Measurements from ENCODE around the gene TIMP3. TPM values are rescaled to one million over a fixed set of nuclear protein-coding genes. Genes with fewer than 3 reads are reported as not detected.
A peak's percentile ranks its signal among the peaks of the same experiment; 100 is the strongest.

The TIMP3 gene
- total RNA-seq, 1 experiment from 2014 or later: 0.87 TPM

DNA sequence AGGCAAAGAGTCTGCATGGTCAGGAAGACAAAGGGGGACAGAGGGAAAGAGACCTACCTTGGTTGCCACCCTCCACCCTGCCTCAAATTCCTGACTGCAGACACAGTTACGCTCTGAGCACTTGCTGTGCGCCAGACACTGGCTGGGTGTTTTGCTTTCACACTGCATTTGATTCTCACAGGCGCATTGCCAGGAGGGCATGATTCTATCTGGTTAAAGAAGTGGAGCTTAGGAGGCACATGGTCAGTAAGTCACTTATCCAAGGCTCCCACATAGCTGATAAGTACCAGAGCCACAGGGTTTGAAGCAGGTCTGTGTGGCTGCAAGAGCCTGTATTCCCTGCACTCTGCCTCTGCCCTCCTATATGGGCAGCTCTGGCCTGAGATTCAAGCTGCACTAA is 103.9 kb downstream of the TIMP3 start:
- H3K23ac ChIP-seq (ENCODE audit: insufficient read length, low read depth, low read length): no peak overlapping the region
- H3K18ac ChIP-seq (ENCODE audit: insufficient read length, low read depth, low read length): no peak overlapping the region
- Mint-ChIP-seq H3K4me1 (no peaks in the 10 kb centered on the region), H3K4me3 (no peak overlapping the region), H3K36me3 (ENCODE audit: insufficient read depth in 1 of 3, low read depth in 3 of 3) (peaks cover 1 to 8% (median 4%) of the 10 kb centered on the region in 3 experiments; a peak in 5 of 7 replicates), H3K27ac (peak overlapping the region; percentile 9 to 60 (median 12); a peak in 1 of 7 replicates), H3K9me3 (no peaks in the 10 kb centered on the region), H3K27me3 (ENCODE audit: low read depth) (no peaks in the 10 kb centered on the region)
- no CpG with 5 or more reads among the region's 3 CpGs for WGBS (ENCODE audit: extremely low coverage, insufficient read length, low lambda C conversion rate)
- no peaks in the 10 kb centered on the region for H3K79me2 ChIP-seq (ENCODE audit: insufficient read depth, low read length)
- H3K9ac ChIP-seq (ENCODE audit: extremely low read depth, insufficient read length, low read length): no peak overlapping the region
- no peak overlapping the region for H3T11ph ChIP-seq (ENCODE audit: low read length)
- H3K27me3 ChIP-seq (ENCODE audit: insufficient read depth, low read length): no peaks in the 10 kb centered on the region
- no peaks in the 10 kb centered on the region for H3K4me1 ChIP-seq (ENCODE audit: insufficient read depth, low read length)
- no peaks in the 10 kb centered on the region for H3K23me2 ChIP-seq (ENCODE audit: insufficient read length, low read depth, low read length, poor library complexity, severe bottlenecking)
- no peaks in the 10 kb centered on the region for H3K79me1 ChIP-seq (ENCODE audit: insufficient read depth, low read depth, low read length, poor library complexity, severe bottlenecking)
- no peak overlapping the region for H2BK12ac ChIP-seq (ENCODE audit: insufficient read length, low read depth, low read length)
- H3K4me2 ChIP-seq (ENCODE audit: insufficient read depth, insufficient read length, low read length): no peak overlapping the region
- no peak overlapping the region for H3K4ac ChIP-seq (ENCODE audit: low read depth, low read length)
- no peak overlapping the region for H2BK15ac ChIP-seq (ENCODE audit: low read depth, low read length)
- no peak for DNase-seq
- TF ChIP-seq, protein P1, sequence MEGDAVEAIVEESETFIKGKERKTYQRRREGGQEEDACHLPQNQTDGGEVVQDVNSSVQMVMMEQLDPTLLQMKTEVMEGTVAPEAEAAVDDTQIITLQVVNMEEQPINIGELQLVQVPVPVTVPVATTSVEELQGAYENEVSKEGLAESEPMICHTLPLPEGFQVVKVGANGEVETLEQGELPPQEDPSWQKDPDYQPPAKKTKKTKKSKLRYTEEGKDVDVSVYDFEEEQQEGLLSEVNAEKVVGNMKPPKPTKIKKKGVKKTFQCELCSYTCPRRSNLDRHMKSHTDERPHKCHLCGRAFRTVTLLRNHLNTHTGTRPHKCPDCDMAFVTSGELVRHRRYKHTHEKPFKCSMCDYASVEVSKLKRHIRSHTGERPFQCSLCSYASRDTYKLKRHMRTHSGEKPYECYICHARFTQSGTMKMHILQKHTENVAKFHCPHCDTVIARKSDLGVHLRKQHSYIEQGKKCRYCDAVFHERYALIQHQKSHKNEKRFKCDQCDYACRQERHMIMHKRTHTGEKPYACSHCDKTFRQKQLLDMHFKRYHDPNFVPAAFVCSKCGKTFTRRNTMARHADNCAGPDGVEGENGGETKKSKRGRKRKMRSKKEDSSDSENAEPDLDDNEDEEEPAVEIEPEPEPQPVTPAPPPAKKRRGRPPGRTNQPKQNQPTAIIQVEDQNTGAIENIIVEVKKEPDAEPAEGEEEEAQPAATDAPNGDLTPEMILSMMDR (conservative IDR thresholded peaks at IDR 0.05): no peak
- H3K14ac ChIP-seq (ENCODE audit: insufficient read depth, low read length): no peak overlapping the region
- H2AFZ ChIP-seq (ENCODE audit: low read length): no peak overlapping the region
- H3K27ac ChIP-seq (ENCODE audit: insufficient read length, low read depth, low read length): no peak overlapping the region
- H4K91ac ChIP-seq (ENCODE audit: insufficient read length, low read depth, low read length): no peak overlapping the region
- no peak overlapping the region for H3K56ac ChIP-seq (ENCODE audit: insufficient read length, low read depth, low read length)
- H2BK20ac ChIP-seq (ENCODE audit: low read depth, low read length, poor library complexity, severe bottlenecking): no peak overlapping the region
- no peak overlapping the region for H2BK120ac ChIP-seq (ENCODE audit: low read depth, low read length, poor library complexity, severe bottlenecking)
- H4K8ac ChIP-seq (replicated peaks; ENCODE audit: insufficient read length, low read depth, low read length): no peak overlapping the region
- H4K5ac ChIP-seq (ENCODE audit: insufficient read length, low read depth, low read length): no peak overlapping the region
- no peak overlapping the region for H2AK5ac ChIP-seq (ENCODE audit: insufficient read length, low read length)
- no peak overlapping the region for H2BK5ac ChIP-seq (ENCODE audit: insufficient read length, low read length)
- H3K9me3 ChIP-seq (ENCODE audit: control insufficient read depth, low read depth, low read length): no peaks in the 10 kb centered on the region
- H4K20me1 ChIP-seq (ENCODE audit: control insufficient read depth, insufficient read depth, insufficient read length): no peaks in the 10 kb centered on the region
